HG03135 (cell line): ENCODE measurements around the gene GRIK2.
"Not testable (repeated sequence)": the region's sequence is repeated elsewhere in the genome, so short reads cannot be mapped to it uniquely, and the experiment has no call there.

ENCODE experiments used
- ATAC-seq: cut with Tn5 transposase; IDR thresholded peaks from one replicate; pipeline ENCODE4 v1.9.1; 2021; ENCODE audit warnings: mild to moderate bottlenecking, moderate library complexity; ENCODE audit not compliant: unreplicated experiment

GRIK2 gene

GRCh38 chr6:102085257-102085656, 691.7 kb downstream of the GRIK2 start:
- ATAC-seq, result no peak

- not testable (repeated sequence) for ATAC-seq
Observed at GRCh38 chr6:102088160-102088559, 694.7 kb downstream of the GRIK2 start.

GRCh38 chr6:102114402-102114801, 720.9 kb downstream of the GRIK2 start:
- ATAC-seq, result no peak

GRCh38 chr6:102115911-102116310, 722.4 kb downstream of the GRIK2 start:
- no peak for ATAC-seq

- ATAC-seq, result no peak
Observed at GRCh38 chr6:102118034-102118433, 724.5 kb downstream of the GRIK2 start.
